ENCODE results near the gene NBPF9.
"Not testable (repeated sequence)": the region's sequence is repeated elsewhere in the genome, so short reads cannot be mapped to it uniquely, and the experiment has no call there.

DNA sequence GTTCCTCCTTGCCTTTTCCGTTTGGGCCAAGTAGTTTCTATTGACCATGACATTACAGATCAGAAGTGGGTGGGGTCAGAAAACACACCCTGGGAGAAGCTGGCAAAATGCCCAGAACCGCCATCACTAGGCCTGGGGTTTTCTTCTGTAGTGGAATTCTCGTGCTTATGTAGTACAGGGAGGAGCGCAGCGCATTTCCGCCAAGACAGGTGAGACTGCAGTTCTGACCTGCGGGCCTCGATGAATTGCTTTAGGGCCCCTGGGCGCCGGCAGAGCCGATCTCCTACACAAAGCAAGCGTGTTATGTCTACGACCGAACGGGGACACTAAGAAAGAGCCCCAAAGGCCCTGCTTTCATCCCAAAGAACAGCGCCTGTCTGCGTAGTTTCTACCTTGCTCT, 25.9 kb upstream of the NBPF9 start:
- TF ChIP-seq, protein P1, sequence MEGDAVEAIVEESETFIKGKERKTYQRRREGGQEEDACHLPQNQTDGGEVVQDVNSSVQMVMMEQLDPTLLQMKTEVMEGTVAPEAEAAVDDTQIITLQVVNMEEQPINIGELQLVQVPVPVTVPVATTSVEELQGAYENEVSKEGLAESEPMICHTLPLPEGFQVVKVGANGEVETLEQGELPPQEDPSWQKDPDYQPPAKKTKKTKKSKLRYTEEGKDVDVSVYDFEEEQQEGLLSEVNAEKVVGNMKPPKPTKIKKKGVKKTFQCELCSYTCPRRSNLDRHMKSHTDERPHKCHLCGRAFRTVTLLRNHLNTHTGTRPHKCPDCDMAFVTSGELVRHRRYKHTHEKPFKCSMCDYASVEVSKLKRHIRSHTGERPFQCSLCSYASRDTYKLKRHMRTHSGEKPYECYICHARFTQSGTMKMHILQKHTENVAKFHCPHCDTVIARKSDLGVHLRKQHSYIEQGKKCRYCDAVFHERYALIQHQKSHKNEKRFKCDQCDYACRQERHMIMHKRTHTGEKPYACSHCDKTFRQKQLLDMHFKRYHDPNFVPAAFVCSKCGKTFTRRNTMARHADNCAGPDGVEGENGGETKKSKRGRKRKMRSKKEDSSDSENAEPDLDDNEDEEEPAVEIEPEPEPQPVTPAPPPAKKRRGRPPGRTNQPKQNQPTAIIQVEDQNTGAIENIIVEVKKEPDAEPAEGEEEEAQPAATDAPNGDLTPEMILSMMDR (IDR thresholded peaks at IDR 0.05), result not testable (repeated sequence)
- TF ChIP-seq POLR2A (IDR thresholded peaks at IDR 0.05); POLR2AphosphoS5 (IDR thresholded peaks at IDR 0.05; ENCODE audit: insufficient read depth in 1 of 2, low read depth in 1 of 2): not testable (repeated sequence)
